Keratinocyte (primary cell): ENCODE data around the gene SWAP70. TPM values are rescaled to one million over a fixed set of nuclear protein-coding genes. Genes with fewer than 3 reads are reported as not detected.

ENCODE experiments used
- DNase-seq: peaks from one replicate; pipeline ENCODE4 v3.0.0-alpha.2; 2011; ENCODE audit warnings: low read depth, missing footprints, low spot score
- FAIRE-seq: peaks from 2 replicates; lab custom pipeline; 2011; peaks lifted over from hg19 to GRCh38; lab: Jason Lieb, UNC
- H2AFZ ChIP-seq: 2 replicates; pipeline ENCODE4 v1.6.0; 2012; ENCODE audit warnings: low read length, control low read depth, inconsistent platforms; ENCODE audit not compliant: control insufficient read depth
- H3K27ac ChIP-seq: 2 replicates; pipeline ENCODE4 v1.5.1; 2011; ENCODE audit warnings: low read length; ENCODE audit not compliant: control insufficient read depth, insufficient read depth
- H3K27me3 ChIP-seq: 3 replicates; pipeline ENCODE4 v1.6.0; 2011; ENCODE audit warnings: low read length; ENCODE audit not compliant: control insufficient read depth, insufficient read depth; ENCODE audit errors: extremely low read depth
- H3K36me3 ChIP-seq, 2 experiments: 2 replicates in 1 of 2; 3 replicates in 1 of 2; pipeline ENCODE4 v1.5.1; 2011; ENCODE audit warnings: low read length in 2 of 2, mild to moderate bottlenecking in 1 of 2; ENCODE audit not compliant: control insufficient read depth in 2 of 2, insufficient read depth in 2 of 2; ENCODE audit errors: extremely low read depth in 1 of 2
- H3K4me1 ChIP-seq: 3 replicates; pipeline ENCODE4 v1.5.1; 2011; ENCODE audit warnings: low read length; ENCODE audit not compliant: control insufficient read depth, insufficient read depth; ENCODE audit errors: extremely low read depth
- H3K4me2 ChIP-seq: 3 replicates; pipeline ENCODE4 v1.6.0; 2011; ENCODE audit warnings: low read depth, low read length; ENCODE audit not compliant: control insufficient read depth, insufficient read depth; ENCODE audit errors: extremely low read depth
- H3K4me3 ChIP-seq, 3 experiments: fragments of 200-600 bp in 1 of 3; sonication (generic) in 1 of 3; 2 replicates in 2 of 3; 3 replicates in 1 of 3; pipeline ENCODE4 v1.5.1; 2011 to 2016; ENCODE audit warnings: low read length in 3 of 3, mild to moderate bottlenecking in 3 of 3, control low read depth in 2 of 3, inconsistent platforms in 1 of 3, low read depth in 1 of 3, mixed read lengths in 1 of 3, mixed run types in 1 of 3, moderate library complexity in 1 of 3; ENCODE audit not compliant: control insufficient read depth in 2 of 3, insufficient read depth in 2 of 3; ENCODE audit errors: extremely low read depth in 1 of 3
- H3K79me2 ChIP-seq: 2 replicates; pipeline ENCODE4 v1.6.0; 2012; ENCODE audit warnings: low read length; ENCODE audit not compliant: control insufficient read depth, insufficient read depth
- H3K9ac ChIP-seq: 3 replicates; pipeline ENCODE4 v1.6.0; 2011; ENCODE audit warnings: low read length; ENCODE audit not compliant: control insufficient read depth, insufficient read depth; ENCODE audit errors: extremely low read depth
- H3K9me1 ChIP-seq: 3 replicates; pipeline ENCODE4 v1.6.0; 2011; ENCODE audit warnings: low read length; ENCODE audit not compliant: control insufficient read depth, insufficient read depth; ENCODE audit errors: extremely low read depth
- H3K9me3 ChIP-seq: 2 replicates; pipeline ENCODE4 v1.5.1; 2012; ENCODE audit warnings: low read depth, low read length; ENCODE audit not compliant: control insufficient read depth
- H4K20me1 ChIP-seq: 3 replicates; pipeline ENCODE4 v1.6.0; 2011; ENCODE audit warnings: low read length; ENCODE audit not compliant: control insufficient read depth, insufficient read depth; ENCODE audit errors: extremely low read depth
- EZH2 ChIP-seq: IDR thresholded peaks from one replicate; pipeline ENCODE4 v1.6.1; 2012; ENCODE audit warnings: inconsistent platforms, mild to moderate bottlenecking, low read length, moderate library complexity
- dilution Hi-C: fragments of 300-500 bp; cut with MboI; formaldehyde crosslinking; loops from one replicate; pipeline ENCODE4 v1.7.0; 2020; ENCODE audit warnings: low sequenced_read_pairs; ENCODE audit not compliant: extremely low pct_ligation_motif_present
- polyA plus RNA-seq, 5 experiments: library from polyadenylated mRNA; depleted of rRNA in 3 of 5; stranded (reverse) in 3 of 5; stranded (forward) in 1 of 5; unstranded in 1 of 5; fragments of >200 nt; gene quantifications; 1 replicate in 1 of 5; 2 replicates in 3 of 5; 3 replicates in 1 of 5; pipeline versions ENCODE4 v1.2.1 to v1.2.3, GENCODE V29; 2011 to 2012; ENCODE audit warnings: missing spikeins in 2 of 5, low read depth in 1 of 5, low replicate concordance in 1 of 5
- TF ChIP-seq, protein P1 (sequence below), 3 experiments: IDR thresholded peaks in 1 of 3; conservative IDR thresholded peaks in 1 of 3; optimal IDR thresholded peaks in 1 of 3; 2 replicates in 2 of 3; 3 replicates in 1 of 3; pipeline versions ENCODE3 to v1.5.1; 2011; ENCODE audit warnings: low read length in 3 of 3, mild to moderate bottlenecking in 3 of 3, moderate library complexity in 2 of 3, control low read depth in 1 of 3, inconsistent platforms in 1 of 3; ENCODE audit not compliant: insufficient read depth in 2 of 3; ENCODE audit errors: extremely low read depth in 1 of 3

The SWAP70 gene
- polyA plus RNA-seq, 1 donor (not counting 4 experiments of a cell fraction or from before 2014, with no cell fraction given) = 28.5 TPM

- no peak for FAIRE-seq
- no peak overlapping the region for H3K4me2 ChIP-seq
- no peak for DNase-seq
- H2AFZ ChIP-seq = no peak overlapping the region
- H3K4me3 ChIP-seq = no peak overlapping the region
- H3K79me2 ChIP-seq = no peaks in the 10 kb centered on the region
- H3K27ac ChIP-seq = no peak overlapping the region
- H3K4me1 ChIP-seq = no peaks in the 10 kb centered on the region
- dilution Hi-C loops = no loop called here
- peaks cover 6 to 8% of the 10 kb centered on the region in 2 experiments for H3K36me3 ChIP-seq
- no peak overlapping the region for H3K9ac ChIP-seq
- no peaks in the 10 kb centered on the region for H3K9me1 ChIP-seq
- H4K20me1 ChIP-seq = no peaks in the 10 kb centered on the region
- TF ChIP-seq, protein P1, sequence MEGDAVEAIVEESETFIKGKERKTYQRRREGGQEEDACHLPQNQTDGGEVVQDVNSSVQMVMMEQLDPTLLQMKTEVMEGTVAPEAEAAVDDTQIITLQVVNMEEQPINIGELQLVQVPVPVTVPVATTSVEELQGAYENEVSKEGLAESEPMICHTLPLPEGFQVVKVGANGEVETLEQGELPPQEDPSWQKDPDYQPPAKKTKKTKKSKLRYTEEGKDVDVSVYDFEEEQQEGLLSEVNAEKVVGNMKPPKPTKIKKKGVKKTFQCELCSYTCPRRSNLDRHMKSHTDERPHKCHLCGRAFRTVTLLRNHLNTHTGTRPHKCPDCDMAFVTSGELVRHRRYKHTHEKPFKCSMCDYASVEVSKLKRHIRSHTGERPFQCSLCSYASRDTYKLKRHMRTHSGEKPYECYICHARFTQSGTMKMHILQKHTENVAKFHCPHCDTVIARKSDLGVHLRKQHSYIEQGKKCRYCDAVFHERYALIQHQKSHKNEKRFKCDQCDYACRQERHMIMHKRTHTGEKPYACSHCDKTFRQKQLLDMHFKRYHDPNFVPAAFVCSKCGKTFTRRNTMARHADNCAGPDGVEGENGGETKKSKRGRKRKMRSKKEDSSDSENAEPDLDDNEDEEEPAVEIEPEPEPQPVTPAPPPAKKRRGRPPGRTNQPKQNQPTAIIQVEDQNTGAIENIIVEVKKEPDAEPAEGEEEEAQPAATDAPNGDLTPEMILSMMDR (optimal IDR thresholded peaks at IDR 0.05 in 1 of 3, IDR thresholded peaks at IDR 0.05 in 1 of 3, conservative IDR thresholded peaks at IDR 0.05 in 1 of 3; ENCODE audit: extremely low read depth in 1 of 3, insufficient read depth in 2 of 3, low read length in 3 of 3) = no peak
- no peak for TF ChIP-seq EZH2
- no peaks in the 10 kb centered on the region for H3K27me3 ChIP-seq
- H3K9me3 ChIP-seq = no peaks in the 10 kb centered on the region
Observed at GRCh38 chr11:9787260-9787659, 123.4 kb downstream of the SWAP70 start.

- Histone ChIP-seq H3K9ac (no peak overlapping the region), H2AFZ (no peak overlapping the region), H3K4me1 (no peaks in the 10 kb centered on the region), H3K79me2 (no peaks in the 10 kb centered on the region), H3K4me2 (no peak overlapping the region), H3K9me1 (no peaks in the 10 kb centered on the region), H3K27ac (no peak overlapping the region), H3K36me3 (peaks cover 6 to 8% of the 10 kb centered on the region in 2 experiments), H3K27me3 (no peaks in the 10 kb centered on the region), H4K20me1 (no peaks in the 10 kb centered on the region), H3K9me3 (no peaks in the 10 kb centered on the region), H3K4me3 (no peak overlapping the region)
- dilution Hi-C loops = no loop called here
- TF ChIP-seq, protein P1 (optimal IDR thresholded peaks at IDR 0.05 in 1 of 3, IDR thresholded peaks at IDR 0.05 in 1 of 3, conservative IDR thresholded peaks at IDR 0.05 in 1 of 3; ENCODE audit: extremely low read depth in 1 of 3, insufficient read depth in 2 of 3, low read length in 3 of 3) = no peak
- no peak for TF ChIP-seq EZH2
- no peak for FAIRE-seq
- no peak for DNase-seq
Observed at GRCh38 chr11:9787981-9788521, 124.2 kb downstream of the SWAP70 start.
